GM21576 (cell line): ENCODE data around the gene GAPVD1.

Experiments
- ATAC-seq: cut with Tn5 transposase; IDR thresholded peaks from one replicate; pipeline ENCODE4 v1.9.1; 2021; ENCODE audit warnings: mild to moderate bottlenecking, moderate library complexity; ENCODE audit not compliant: unreplicated experiment

The GAPVD1 gene

GRCh38 chr9:125400725-125401716 lies 139.4 kb downstream of the GAPVD1 start:
- no peak for ATAC-seq

GRCh38 chr9:125404733-125405132 lies 143.1 kb downstream of the GAPVD1 start:
- ATAC-seq, result no peak

- no peak for ATAC-seq
Measured at GRCh38 chr9:125405938-125406809, 144.5 kb downstream of the GAPVD1 start.

GRCh38 chr9:125406810-125407087 lies 145.1 kb downstream of the GAPVD1 start:
- ATAC-seq, result no peak

- ATAC-seq, result no peak
Measured at GRCh38 chr9:125407432-125407973, 145.9 kb downstream of the GAPVD1 start.

GRCh38 chr9:125407974-125408900 lies 146.6 kb downstream of the GAPVD1 start:
- no peak for ATAC-seq

GRCh38 chr9:125409217-125409636 lies 147.6 kb downstream of the GAPVD1 start:
- ATAC-seq, result no peak

GRCh38 chr9:125409637-125410521 lies 148.3 kb downstream of the GAPVD1 start:
- ATAC-seq, result no peak

GRCh38 chr9:125410522-125410894 lies 148.9 kb downstream of the GAPVD1 start:
- no peak for ATAC-seq

- no peak for ATAC-seq
Measured at GRCh38 chr9:125411171-125411756, 149.6 kb downstream of the GAPVD1 start.

GRCh38 chr9:125412166-125412565 lies 150.5 kb downstream of the GAPVD1 start:
- ATAC-seq, result no peak

GRCh38 chr9:125413579-125413978 lies 152.0 kb downstream of the GAPVD1 start:
- ATAC-seq, result no peak

GRCh38 chr9:125415583-125416460 lies 154.2 kb downstream of the GAPVD1 start:
- ATAC-seq, result no peak

GRCh38 chr9:125416517-125416916 lies 154.9 kb downstream of the GAPVD1 start:
- no peak for ATAC-seq
